Liver (tissue), 9 donors: ENCODE measurements around the gene TMEM176B. TPM values are rescaled to one million over a fixed set of nuclear protein-coding genes. Genes with fewer than 3 reads are reported as not detected.
A peak's percentile ranks its signal among the peaks of the same experiment; 100 is the strongest.

ENCODE experiments used
- DNase-seq: peaks from one replicate; pipeline ENCODE4 v3.0.0-alpha.2; 2017; ENCODE audit warnings: low spot score
- H3K27ac ChIP-seq, 2 donors: one replicate each; pipeline ENCODE4 v1.7.0; 2013; ENCODE audit warnings: inconsistent platforms in 2 of 2, low read length in 2 of 2, control low read depth in 1 of 2, low read depth in 1 of 2, mild to moderate bottlenecking in 1 of 2
- H3K27me3 ChIP-seq, 4 donors: one replicate each; pipeline versions ENCODE4 v1.6.1 to v1.7.0; 2013; ENCODE audit warnings: low read length in 3 of 4, inconsistent platforms in 1 of 4, mild to moderate bottlenecking in 1 of 4, moderate library complexity in 1 of 4; ENCODE audit not compliant: control insufficient read depth in 4 of 4, insufficient read depth in 4 of 4
- H3K36me3 ChIP-seq, 4 donors: one replicate each; pipeline versions ENCODE4 v1.6.1 to v1.7.0; 2013; ENCODE audit warnings: low read length in 3 of 4, mild to moderate bottlenecking in 3 of 4, low read depth in 1 of 4, moderate library complexity in 1 of 4; ENCODE audit not compliant: control insufficient read depth in 4 of 4, insufficient read depth in 3 of 4
- H3K4me1 ChIP-seq, 4 donors: one replicate each; pipeline versions ENCODE4 v1.6.1 to v1.7.0; 2013; ENCODE audit warnings: low read length in 3 of 4, mild to moderate bottlenecking in 3 of 4, moderate library complexity in 1 of 4; ENCODE audit not compliant: control insufficient read depth in 4 of 4, insufficient read depth in 4 of 4
- H3K4me3 ChIP-seq, 3 donors: one replicate each; pipeline versions ENCODE4 v1.6.1 to v1.7.0; 2013; ENCODE audit warnings: low read length in 3 of 3, control low read depth in 1 of 3, low read depth in 1 of 3, mild to moderate bottlenecking in 1 of 3
- H3K9ac ChIP-seq, 2 donors: one replicate each; pipeline ENCODE4 v1.7.0; 2013; ENCODE audit warnings: low read length in 2 of 2, mild to moderate bottlenecking in 2 of 2, moderate library complexity in 2 of 2, control low read depth in 1 of 2, low read depth in 1 of 2
- H3K9me3 ChIP-seq, 4 donors: one replicate each; pipeline versions ENCODE4 v1.6.1 to v1.7.0; 2013; ENCODE audit warnings: low read length in 3 of 4; ENCODE audit not compliant: control insufficient read depth in 4 of 4
- ATF3 ChIP-seq: IDR thresholded peaks from 2 replicates; pipeline ENCODE4 v1.6.1; 2016; ENCODE audit warnings: antibody characterized with exemption
- EGR1 ChIP-seq, 2 donors: IDR thresholded peaks; 2 replicates each; pipeline ENCODE4 v1.6.1; 2016 to 2018; ENCODE audit warnings: antibody characterized with exemption in 2 of 2, low read depth in 2 of 2
- FOXA1 ChIP-seq: IDR thresholded peaks from 2 replicates; pipeline ENCODE4 v1.6.1; 2016; ENCODE audit warnings: antibody characterized with exemption
- FOXA2 ChIP-seq: IDR thresholded peaks from 2 replicates; pipeline ENCODE4 v1.6.1; 2016; ENCODE audit warnings: antibody characterized with exemption
- GABPA ChIP-seq, 2 donors: IDR thresholded peaks in 1 of 2; conservative IDR thresholded peaks in 1 of 2; 2 replicates each; pipeline ENCODE4 v1.6.1; 2016; ENCODE audit warnings: antibody characterized with exemption in 2 of 2, mild to moderate bottlenecking in 1 of 2, moderate library complexity in 1 of 2
- HNF4A ChIP-seq, 2 donors: conservative IDR thresholded peaks; 2 replicates each; pipeline ENCODE4 v1.6.1; 2016; ENCODE audit warnings: antibody characterized with exemption in 2 of 2, mild to moderate bottlenecking in 2 of 2
- HNF4G ChIP-seq: IDR thresholded peaks from 2 replicates; pipeline ENCODE4 v1.6.1; 2016; ENCODE audit warnings: antibody characterized with exemption
- JUND ChIP-seq, 2 donors: IDR thresholded peaks; 2 replicates each; pipeline ENCODE4 v1.6.1; 2016; ENCODE audit warnings: antibody characterized with exemption in 2 of 2
- MAX ChIP-seq: IDR thresholded peaks from 2 replicates; pipeline ENCODE4 v1.6.1; 2016; ENCODE audit warnings: antibody characterized with exemption
- NR2F2 ChIP-seq: IDR thresholded peaks from 2 replicates; pipeline ENCODE4 v1.6.1; 2016; ENCODE audit warnings: antibody characterized with exemption
- RAD21 ChIP-seq, 2 donors: IDR thresholded peaks; 2 replicates each; pipeline ENCODE4 v1.6.1; 2016; ENCODE audit warnings: antibody characterized with exemption in 2 of 2, mild to moderate bottlenecking in 2 of 2
- RXRA ChIP-seq, 2 donors: IDR thresholded peaks; 2 replicates each; pipeline ENCODE4 v1.6.1; 2017 to 2018; ENCODE audit warnings: antibody characterized with exemption in 2 of 2, mild to moderate bottlenecking in 1 of 2
- SP1 ChIP-seq: IDR thresholded peaks from 2 replicates; pipeline ENCODE4 v1.6.1; 2018; ENCODE audit warnings: antibody characterized with exemption, mild to moderate bottlenecking
- TAF1 ChIP-seq: conservative IDR thresholded peaks from 2 replicates; pipeline ENCODE4 v1.6.1; 2016; ENCODE audit warnings: antibody characterized with exemption, mild to moderate bottlenecking
- YY1 ChIP-seq: IDR thresholded peaks from 2 replicates; pipeline ENCODE4 v1.6.1; 2016; ENCODE audit warnings: antibody characterized with exemption, mild to moderate bottlenecking
- ZBTB33 ChIP-seq: IDR thresholded peaks from 2 replicates; pipeline ENCODE4 v1.6.1; 2016; ENCODE audit warnings: antibody characterized with exemption
- WGBS: extraction: QIAGEN DNeasy Blood & Tissue Kit; methylation state at CpG from one replicate; pipeline ENCODE4 v1.1.7; 2013; 5-methylcytosine and 5-hydroxymethylcytosine counted together
- polyA plus RNA-seq, 2 donors: library from polyadenylated mRNA; stranded (reverse) in 1 of 2; unstranded in 1 of 2; fragments of 200-250 nt in 1 of 2; fragments of >200 nt in 1 of 2; fragmentation: Nextera tagmentation in 1 of 2; extraction: Ambion mirVana in 1 of 2; gene quantifications; one replicate each; pipeline versions ENCODE4 v1.2.1 to v1.2.3, GENCODE V29; 2013 to 2015
- total RNA-seq, 2 donors: library from RNA; depleted of rRNA; stranded (reverse); fragments of >200 nt; gene quantifications; one replicate each; pipeline ENCODE4 v1.2.3, GENCODE V29; 2014
- TF ChIP-seq, protein P1 (sequence below): IDR thresholded peaks from 2 replicates; pipeline ENCODE4 v1.6.1; 2016; ENCODE audit warnings: antibody characterized with exemption, mild to moderate bottlenecking
- TF ChIP-seq, protein P2 (sequence below): fragments of 150-350 bp; IDR thresholded peaks from 2 replicates; pipeline ENCODE4 v1.5.1; 2017; ENCODE audit warnings: improper control_type of control experiment, low read depth, low read length; ENCODE audit not compliant: missing input control
- donor health status: healthy.
- donor health status: healthy.
- donor health status: healthy.
- donor health status: healthy.
- donor health status: healthy.

The TMEM176B gene
- total and polyA plus RNA-seq, 4 donors: 382 to 1,317 (median 999) TPM

DNA sequence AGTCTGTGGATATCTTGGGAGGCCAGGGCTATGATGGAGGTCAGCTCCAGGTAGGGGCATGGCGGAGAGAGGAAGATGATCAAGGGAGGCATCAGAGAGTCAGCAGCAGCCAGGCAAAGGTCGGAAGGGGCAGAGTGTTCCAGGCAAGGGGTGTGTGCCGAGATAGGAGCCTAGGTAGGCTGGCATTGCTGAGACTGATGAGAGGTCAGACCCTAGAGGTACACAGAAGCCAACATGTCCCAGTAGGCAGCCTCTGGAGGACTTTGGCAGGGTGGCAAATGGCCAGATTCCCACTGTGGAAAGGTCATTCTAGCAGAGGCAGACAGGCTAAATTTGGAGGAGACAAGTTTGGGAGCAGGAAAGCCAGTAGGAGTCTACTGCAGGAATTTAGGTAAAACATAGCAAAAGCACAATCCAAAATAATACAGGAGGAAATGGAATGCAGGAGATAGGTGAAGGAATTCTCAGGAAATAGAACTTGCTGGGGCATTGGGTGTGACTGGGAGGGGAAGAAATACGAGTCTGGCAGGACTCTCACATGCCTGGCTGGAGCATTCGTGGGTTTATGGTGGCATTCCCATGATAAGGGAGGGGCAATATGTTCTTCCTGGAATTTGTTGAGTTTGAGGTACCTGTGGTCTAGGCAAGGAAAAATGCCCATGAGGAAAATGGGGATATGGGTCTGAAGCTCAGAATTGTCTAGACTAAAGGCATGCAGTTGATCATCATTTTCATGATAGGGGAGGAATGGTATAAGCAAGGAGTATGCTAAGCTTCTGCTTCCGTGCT lies 26.1 kb upstream of the TMEM176B start:
- Histone ChIP-seq H3K27ac (peak overlapping the region; percentile 56 to 65), H3K4me1 (peaks cover 6 to 50% (median 32%) of the 10 kb centered on the region in 4 donors), H3K36me3 (no peaks in the 10 kb centered on the region), H3K9me3 (no peaks in the 10 kb centered on the region), H3K4me3 (peak overlapping the region in 2 of 3 donors; percentile 61 to 68), H3K9ac (peak overlapping the region in 1 of 2 donors; percentile 10), H3K27me3 (no peaks in the 10 kb centered on the region)
- peak; percentile 97 for TF ChIP-seq RXRA (IDR thresholded peaks at IDR 0.05)
- TF ChIP-seq ATF3: peak; percentile 57
- TF ChIP-seq, protein P1, sequence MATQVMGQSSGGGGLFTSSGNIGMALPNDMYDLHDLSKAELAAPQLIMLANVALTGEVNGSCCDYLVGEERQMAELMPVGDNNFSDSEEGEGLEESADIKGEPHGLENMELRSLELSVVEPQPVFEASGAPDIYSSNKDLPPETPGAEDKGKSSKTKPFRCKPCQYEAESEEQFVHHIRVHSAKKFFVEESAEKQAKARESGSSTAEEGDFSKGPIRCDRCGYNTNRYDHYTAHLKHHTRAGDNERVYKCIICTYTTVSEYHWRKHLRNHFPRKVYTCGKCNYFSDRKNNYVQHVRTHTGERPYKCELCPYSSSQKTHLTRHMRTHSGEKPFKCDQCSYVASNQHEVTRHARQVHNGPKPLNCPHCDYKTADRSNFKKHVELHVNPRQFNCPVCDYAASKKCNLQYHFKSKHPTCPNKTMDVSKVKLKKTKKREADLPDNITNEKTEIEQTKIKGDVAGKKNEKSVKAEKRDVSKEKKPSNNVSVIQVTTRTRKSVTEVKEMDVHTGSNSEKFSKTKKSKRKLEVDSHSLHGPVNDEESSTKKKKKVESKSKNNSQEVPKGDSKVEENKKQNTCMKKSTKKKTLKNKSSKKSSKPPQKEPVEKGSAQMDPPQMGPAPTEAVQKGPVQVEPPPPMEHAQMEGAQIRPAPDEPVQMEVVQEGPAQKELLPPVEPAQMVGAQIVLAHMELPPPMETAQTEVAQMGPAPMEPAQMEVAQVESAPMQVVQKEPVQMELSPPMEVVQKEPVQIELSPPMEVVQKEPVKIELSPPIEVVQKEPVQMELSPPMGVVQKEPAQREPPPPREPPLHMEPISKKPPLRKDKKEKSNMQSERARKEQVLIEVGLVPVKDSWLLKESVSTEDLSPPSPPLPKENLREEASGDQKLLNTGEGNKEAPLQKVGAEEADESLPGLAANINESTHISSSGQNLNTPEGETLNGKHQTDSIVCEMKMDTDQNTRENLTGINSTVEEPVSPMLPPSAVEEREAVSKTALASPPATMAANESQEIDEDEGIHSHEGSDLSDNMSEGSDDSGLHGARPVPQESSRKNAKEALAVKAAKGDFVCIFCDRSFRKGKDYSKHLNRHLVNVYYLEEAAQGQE: peak; percentile 78
- TF ChIP-seq HNF4G: peak; percentile 96
- no peak for TF ChIP-seq TAF1
- peak; percentile 79 for TF ChIP-seq ZBTB33
- TF ChIP-seq, protein P2, sequence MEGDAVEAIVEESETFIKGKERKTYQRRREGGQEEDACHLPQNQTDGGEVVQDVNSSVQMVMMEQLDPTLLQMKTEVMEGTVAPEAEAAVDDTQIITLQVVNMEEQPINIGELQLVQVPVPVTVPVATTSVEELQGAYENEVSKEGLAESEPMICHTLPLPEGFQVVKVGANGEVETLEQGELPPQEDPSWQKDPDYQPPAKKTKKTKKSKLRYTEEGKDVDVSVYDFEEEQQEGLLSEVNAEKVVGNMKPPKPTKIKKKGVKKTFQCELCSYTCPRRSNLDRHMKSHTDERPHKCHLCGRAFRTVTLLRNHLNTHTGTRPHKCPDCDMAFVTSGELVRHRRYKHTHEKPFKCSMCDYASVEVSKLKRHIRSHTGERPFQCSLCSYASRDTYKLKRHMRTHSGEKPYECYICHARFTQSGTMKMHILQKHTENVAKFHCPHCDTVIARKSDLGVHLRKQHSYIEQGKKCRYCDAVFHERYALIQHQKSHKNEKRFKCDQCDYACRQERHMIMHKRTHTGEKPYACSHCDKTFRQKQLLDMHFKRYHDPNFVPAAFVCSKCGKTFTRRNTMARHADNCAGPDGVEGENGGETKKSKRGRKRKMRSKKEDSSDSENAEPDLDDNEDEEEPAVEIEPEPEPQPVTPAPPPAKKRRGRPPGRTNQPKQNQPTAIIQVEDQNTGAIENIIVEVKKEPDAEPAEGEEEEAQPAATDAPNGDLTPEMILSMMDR: peak; percentile 14
- peak; percentile 50 to 67 for TF ChIP-seq RAD21 (IDR thresholded peaks at IDR 0.05)
- TF ChIP-seq YY1: peak; percentile 88
- no peak for TF ChIP-seq FOXA2
- TF ChIP-seq GABPA (IDR thresholded peaks at IDR 0.05 in 1 of 2, conservative IDR thresholded peaks at IDR 0.05 in 1 of 2): no peak
- TF ChIP-seq MAX: peak; percentile 70
- peak; percentile 80 to 85 for TF ChIP-seq JUND (IDR thresholded peaks at IDR 0.05)
- TF ChIP-seq EGR1 (IDR thresholded peaks at IDR 0.05; ENCODE audit: low read depth in 2 of 2): no peak
- peak; percentile 88 for TF ChIP-seq NR2F2
- TF ChIP-seq FOXA1: peak; percentile 67
- TF ChIP-seq SP1: peak; percentile 98
- peak; percentile 96 to 97 for TF ChIP-seq HNF4A (conservative IDR thresholded peaks at IDR 0.05)
- WGBS: 31% methylated on average over 6 of the region's 6 CpGs
- DNase-seq: peak; percentile 60
